ENCODE measurements around the gene AUTS2.
A peak's percentile ranks its signal among the peaks of the same experiment; 100 is the strongest.

Gene AUTS2

GRCh38 chr7:70684173-70684572 lies 1085.9 kb downstream of the AUTS2 start:
- TF ChIP-seq CTCF (IDR thresholded peaks at IDR 0.05; ENCODE audit: low read depth, low read length) = no peak
- H3K4me3 ChIP-seq (ENCODE audit: low read depth, low read length) = no peak overlapping the region

GRCh38 chr7:70693321-70693685 lies 1095.0 kb downstream of the AUTS2 start:
- peak overlapping the region; percentile 80 for H3K4me3 ChIP-seq (ENCODE audit: low read depth, low read length)
- TF ChIP-seq CTCF (IDR thresholded peaks at IDR 0.05; ENCODE audit: low read depth, low read length) = no peak

GRCh38 chr7:70693686-70694433 lies 1095.6 kb downstream of the AUTS2 start:
- H3K4me3 ChIP-seq (ENCODE audit: low read depth, low read length) = peak overlapping the region; percentile 80
- TF ChIP-seq CTCF (IDR thresholded peaks at IDR 0.05; ENCODE audit: low read depth, low read length) = no peak

GRCh38 chr7:70694434-70694970 lies 1096.2 kb downstream of the AUTS2 start:
- no peak for TF ChIP-seq CTCF (IDR thresholded peaks at IDR 0.05; ENCODE audit: low read depth, low read length)

GRCh38 chr7:70694971-70695794 lies 1096.9 kb downstream of the AUTS2 start:
- H3K4me3 ChIP-seq (ENCODE audit: low read depth, low read length) = peak overlapping the region; percentile 80
- TF ChIP-seq CTCF (IDR thresholded peaks at IDR 0.05; ENCODE audit: low read depth, low read length) = no peak

More at GRCh38 chr7:70694434-70694970, 1096.2 kb downstream of the AUTS2 start:
- peak overlapping the region; percentile 80 for H3K4me3 ChIP-seq (ENCODE audit: low read depth, low read length)

- TF ChIP-seq CTCF (IDR thresholded peaks at IDR 0.05; ENCODE audit: low read depth, low read length) = no peak
- peak overlapping the region; percentile 80 for H3K4me3 ChIP-seq (ENCODE audit: low read depth, low read length)
These were observed 1097.5 kb downstream of the AUTS2 start for GRCh38 chr7:70695795-70696083.
